ENCODE measurements around the gene ARMC8. TPM values are rescaled to one million over a fixed set of nuclear protein-coding genes. Genes with fewer than 3 reads are reported as not detected.

Gene ARMC8
- total RNA-seq, 1 donor from 2014 or later: 82.3 TPM

- intact Hi-C loops (cut with micrococcal nuclease): no loop called here
Observed at GRCh38 chr3:138267083-138267482, 80.0 kb downstream of the ARMC8 start.

GRCh38 chr3:138270245-138270644 is 83.1 kb downstream of the ARMC8 start:
- intact Hi-C loops (cut with micrococcal nuclease): no loop called here
- Mint-ChIP-seq H3K9me3 (no peaks in the 10 kb centered on the region), H3K27ac (no peak overlapping the region), H3K4me1 (peaks cover 4% of the 10 kb centered on the region), H3K4me3 (no peak overlapping the region), H3K27me3 (no peaks in the 10 kb centered on the region), H3K36me3 (ENCODE audit: low read depth) (peaks cover 66% of the 10 kb centered on the region)
- no peak for ATAC-seq (ENCODE audit: low read depth)
- ChIA-PET POLR2A (no interaction called here), CTCF (no interaction called here)
- DNase-seq: no peak
- TF ChIP-seq CTCF (IDR thresholded peaks at IDR 0.05): no peak

More at GRCh38 chr3:138267083-138267482, 80.0 kb downstream of the ARMC8 start:
- DNase-seq: no peak
- no peaks in the 10 kb centered on the region for H3K9me3 Mint-ChIP-seq
- no peak for ATAC-seq (ENCODE audit: low read depth)
- ChIA-PET POLR2A (no interaction called here), CTCF (no interaction called here)
- no peak for TF ChIP-seq CTCF (IDR thresholded peaks at IDR 0.05)
- H3K36me3 Mint-ChIP-seq (ENCODE audit: low read depth): peaks cover 55% of the 10 kb centered on the region
- H3K27ac Mint-ChIP-seq: no peak overlapping the region
- peaks cover 4% of the 10 kb centered on the region for H3K4me1 Mint-ChIP-seq
- no peaks in the 10 kb centered on the region for H3K27me3 Mint-ChIP-seq
- no peak overlapping the region for H3K4me3 Mint-ChIP-seq

DNA sequence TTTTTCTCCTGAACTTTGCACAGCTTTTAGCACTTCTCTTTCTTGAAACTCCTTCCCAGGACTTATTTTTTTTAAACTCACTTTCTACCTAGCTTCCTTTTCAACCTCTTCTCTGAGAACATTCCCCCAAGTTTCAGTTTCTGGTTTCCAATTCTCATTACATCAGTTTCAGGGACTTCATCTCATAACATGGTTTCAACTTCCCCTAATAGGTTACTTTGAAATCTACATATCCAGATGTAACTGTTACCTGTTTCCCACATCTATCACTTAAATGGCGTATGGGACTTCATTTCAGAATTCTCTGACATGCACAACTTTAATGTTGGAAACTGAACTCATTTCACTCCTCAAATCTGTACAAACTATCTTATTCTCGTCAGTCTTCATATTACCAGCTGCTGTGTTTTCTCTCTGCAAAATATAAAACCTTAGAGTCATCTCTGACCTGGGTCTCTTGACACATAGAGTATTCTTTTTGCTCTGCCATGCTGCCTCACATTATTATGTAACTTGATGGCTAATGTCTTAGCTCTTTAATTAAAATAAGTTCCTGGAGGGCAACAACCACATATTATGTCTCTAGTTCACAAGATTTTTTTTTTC is 84.2 kb downstream of the ARMC8 start:
- H3K27me3 Mint-ChIP-seq: no peaks in the 10 kb centered on the region
- H3K4me1 Mint-ChIP-seq: peaks cover 4% of the 10 kb centered on the region
- ChIA-PET CTCF (no interaction called here), POLR2A (interaction anchor here (0.6 kb wide), 1 partner anchor 551 kb away, joined by 3 read pairs; no protein-coding TSS in a partner anchor)
- H3K4me3 Mint-ChIP-seq: no peak overlapping the region
- DNase-seq (no peak), ATAC-seq (ENCODE audit: low read depth) (no peak)
- peaks cover 67% of the 10 kb centered on the region for H3K36me3 Mint-ChIP-seq (ENCODE audit: low read depth)
- peak overlapping the region; percentile 30 for H3K27ac Mint-ChIP-seq
- no peaks in the 10 kb centered on the region for H3K9me3 Mint-ChIP-seq
- no peak for TF ChIP-seq CTCF (IDR thresholded peaks at IDR 0.05)
- intact Hi-C loops (cut with micrococcal nuclease): no loop called here

DNA sequence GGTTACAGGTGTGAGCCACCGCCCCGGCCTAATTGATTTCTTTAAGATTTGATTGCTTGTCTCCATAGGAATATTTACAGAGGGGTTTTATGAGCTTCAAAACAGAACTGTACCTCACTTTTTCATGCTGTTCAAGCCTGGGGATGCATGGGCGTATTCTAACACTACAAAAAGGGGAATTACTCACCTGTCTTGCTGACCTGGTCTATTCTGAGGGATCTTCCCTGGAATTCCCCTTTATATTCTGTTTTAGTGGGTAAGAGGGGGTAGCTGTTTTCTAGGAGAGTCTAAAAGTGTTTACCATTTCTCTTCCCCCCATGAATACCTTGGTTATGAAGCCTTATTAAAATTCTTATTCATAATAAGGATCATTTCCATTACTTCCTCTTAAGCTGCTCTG is 94.5 kb downstream of the ARMC8 start:
- ChIA-PET POLR2A (no interaction called here), CTCF (no interaction called here)
- no peaks in the 10 kb centered on the region for H3K27me3 Mint-ChIP-seq
- H3K27ac Mint-ChIP-seq: no peak overlapping the region
- ATAC-seq (ENCODE audit: low read depth): no peak
- H3K36me3 Mint-ChIP-seq (ENCODE audit: low read depth): peaks cover 35% of the 10 kb centered on the region
- no peak for DNase-seq
- TF ChIP-seq CTCF (IDR thresholded peaks at IDR 0.05): no peak
- intact Hi-C loops (cut with micrococcal nuclease): no loop called here
- no peaks in the 10 kb centered on the region for H3K4me1 Mint-ChIP-seq
- no peaks in the 10 kb centered on the region for H3K9me3 Mint-ChIP-seq
- no peak overlapping the region for H3K4me3 Mint-ChIP-seq

GRCh38 chr3:138282836-138283235 is 95.7 kb downstream of the ARMC8 start:
- Mint-ChIP-seq H3K4me1 (no peaks in the 10 kb centered on the region), H3K36me3 (ENCODE audit: low read depth) (peaks cover 26% of the 10 kb centered on the region), H3K27me3 (no peaks in the 10 kb centered on the region), H3K9me3 (no peaks in the 10 kb centered on the region), H3K4me3 (no peak overlapping the region), H3K27ac (no peak overlapping the region)
- no peak for ATAC-seq (ENCODE audit: low read depth)
- ChIA-PET CTCF (no interaction called here), POLR2A (no interaction called here)
- TF ChIP-seq CTCF (IDR thresholded peaks at IDR 0.05): no peak
- intact Hi-C loops (cut with micrococcal nuclease): no loop called here
- no peak for DNase-seq
